ENCODE measurements around the gene ATR.

DNA sequence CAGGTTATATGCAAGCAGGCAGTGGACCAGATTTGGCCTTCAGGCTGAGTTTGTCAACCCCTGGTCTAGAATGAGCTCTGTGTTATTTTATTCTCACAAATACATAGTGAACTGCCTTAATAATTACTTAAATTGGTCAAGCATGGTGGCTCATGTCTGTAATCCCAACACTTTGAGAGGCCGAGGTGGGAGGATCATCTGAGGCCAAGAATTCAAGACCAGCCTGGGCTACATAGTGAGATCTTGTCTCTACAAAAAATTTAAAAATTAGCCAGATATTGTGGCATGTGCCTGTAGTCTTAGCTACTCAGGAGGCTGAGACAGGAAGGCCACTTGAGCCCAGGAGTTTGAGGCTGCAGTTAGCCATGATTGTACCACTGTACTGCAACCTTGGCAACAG is 32.7 kb upstream of the ATR start:
- TF ChIP-seq CTCF (conservative IDR thresholded peaks at IDR 0.05 in 1 of 2, IDR thresholded peaks at IDR 0.05 in 1 of 2; ENCODE audit: low read depth in 1 of 2, low read length in 2 of 2) (no peak), EZH2 (IDR thresholded peaks at IDR 0.05; ENCODE audit: low read length, missing control alignments) (no peak)
